COLO668 (cell line): ENCODE results near the gene TMEM219.

ENCODE experiments used
- DNase-seq: peaks from one replicate; lab custom pipeline; 2025; ENCODE audit not compliant: unreplicated experiment; lab: John Stamatoyannopoulos, UW

TMEM219 gene

DNA sequence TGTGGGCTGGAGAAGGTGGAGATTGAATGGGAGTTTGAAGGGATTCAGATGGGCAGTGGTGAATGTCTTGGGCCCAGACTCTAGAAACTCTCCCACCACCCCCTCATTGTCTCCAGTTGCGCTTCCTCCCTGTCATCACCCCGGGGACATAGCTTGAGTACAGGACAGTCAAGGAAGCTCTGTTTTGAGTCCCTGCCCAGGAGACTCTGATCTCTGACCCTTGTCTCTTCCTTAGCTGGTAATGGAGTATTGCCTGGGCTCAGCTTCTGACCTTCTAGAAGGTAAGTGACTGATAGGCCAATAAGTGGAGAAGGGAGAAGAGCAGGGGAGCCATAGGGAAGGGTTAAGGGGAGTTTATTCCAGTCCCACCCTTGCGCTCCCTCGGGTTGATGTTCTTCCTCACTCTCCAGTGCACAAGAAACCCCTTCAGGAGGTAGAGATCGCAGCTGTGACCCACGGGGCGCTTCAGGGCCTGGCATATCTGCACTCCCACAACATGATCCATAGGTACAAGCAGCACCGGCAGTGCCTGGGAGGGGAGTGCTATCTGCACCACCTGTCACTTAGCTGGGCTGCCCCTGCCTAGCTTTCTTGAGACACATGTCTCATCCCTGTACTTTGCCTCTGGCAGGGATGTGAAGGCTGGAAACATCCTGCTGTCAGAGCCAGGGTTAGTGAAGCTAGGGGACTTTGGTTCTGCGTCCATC is 16.8 kb downstream of the TMEM219 start:
- DNase-seq = no peak

GRCh38 chr16:29982560-29983419 is 20.9 kb downstream of the TMEM219 start:
- DNase-seq = no peak

DNA sequence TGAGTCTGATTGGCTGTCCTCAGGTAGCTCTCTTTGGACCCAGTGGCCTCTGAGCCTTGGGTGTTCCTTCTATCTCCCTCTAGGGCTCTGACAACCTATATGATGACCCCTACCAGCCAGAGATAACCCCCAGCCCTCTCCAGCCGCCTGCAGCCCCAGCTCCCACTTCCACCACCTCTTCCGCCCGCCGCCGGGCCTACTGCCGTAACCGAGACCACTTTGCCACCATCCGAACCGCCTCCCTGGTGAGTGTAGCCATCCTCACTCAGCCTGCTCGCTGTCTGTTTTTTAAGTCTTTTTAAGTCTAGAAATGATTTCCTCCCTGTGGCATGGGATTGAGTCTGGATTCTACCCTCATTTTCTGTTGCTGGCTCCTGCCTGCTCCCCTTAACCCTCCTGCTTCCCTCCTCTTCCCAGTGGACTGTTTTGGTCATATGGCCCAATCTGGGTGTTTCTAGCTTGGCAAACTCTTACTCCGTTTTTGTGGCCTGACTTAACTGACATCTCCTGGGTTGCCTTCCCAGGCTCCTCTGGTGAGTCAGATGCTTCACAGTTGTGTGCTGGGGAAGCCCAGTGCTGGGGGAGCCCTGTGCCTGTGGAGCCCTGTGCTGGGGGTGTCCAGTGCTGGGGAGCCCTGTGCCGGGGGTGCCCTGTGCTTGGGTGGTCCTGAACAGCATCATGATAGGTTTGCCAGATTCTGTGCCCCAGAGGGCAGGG is 21.7 kb downstream of the TMEM219 start:
- no peak for DNase-seq

DNA sequence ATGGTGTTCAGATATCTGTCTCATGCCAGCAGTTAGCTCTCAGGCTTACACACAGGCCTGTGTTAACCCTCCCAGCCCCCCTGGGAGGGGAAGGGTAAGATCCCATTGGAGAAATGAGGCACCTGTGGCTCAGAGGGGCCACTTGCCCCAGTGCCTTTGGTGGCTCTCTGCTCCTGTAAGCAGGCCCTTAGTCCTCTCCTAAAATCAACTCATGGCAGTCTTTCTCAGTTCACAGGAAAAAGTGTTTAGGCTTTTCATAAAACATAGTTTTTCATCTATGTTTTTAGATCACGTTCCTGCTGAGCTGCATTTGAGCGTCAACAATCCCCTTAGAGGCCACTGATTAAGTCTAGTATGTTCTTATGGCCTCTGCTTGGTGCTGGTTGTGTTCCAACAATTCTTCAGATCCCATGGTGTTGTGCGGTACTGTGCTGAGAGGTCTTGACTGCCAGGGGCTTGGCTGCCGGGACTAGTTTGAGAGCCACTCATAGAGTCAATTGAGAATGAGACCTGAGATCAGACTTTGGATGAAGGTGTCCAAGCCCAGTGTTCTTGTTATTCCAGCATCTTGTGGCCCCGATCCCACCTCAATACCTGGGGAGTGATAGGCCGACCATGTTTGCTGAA is 22.4 kb downstream of the TMEM219 start:
- DNase-seq = no peak

DNA sequence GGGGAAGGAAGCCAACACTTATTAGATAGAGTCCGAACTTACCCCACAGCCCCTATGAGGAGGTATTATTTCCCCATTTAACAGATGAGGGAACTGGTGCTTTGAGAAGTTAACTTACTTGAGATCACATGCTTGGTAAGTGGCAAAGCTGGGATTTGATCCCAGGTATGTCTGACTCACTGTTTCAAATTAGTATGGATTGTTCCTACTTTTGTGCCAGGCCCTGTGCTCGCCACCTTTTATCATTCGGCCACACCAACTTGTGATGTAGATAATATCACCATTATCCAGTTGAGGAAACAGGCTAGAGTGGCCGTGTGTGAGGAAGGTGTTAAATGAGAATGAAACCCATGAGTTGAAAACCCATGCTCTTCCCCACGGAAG is 22.9 kb downstream of the TMEM219 start:
- no peak for DNase-seq

DNA sequence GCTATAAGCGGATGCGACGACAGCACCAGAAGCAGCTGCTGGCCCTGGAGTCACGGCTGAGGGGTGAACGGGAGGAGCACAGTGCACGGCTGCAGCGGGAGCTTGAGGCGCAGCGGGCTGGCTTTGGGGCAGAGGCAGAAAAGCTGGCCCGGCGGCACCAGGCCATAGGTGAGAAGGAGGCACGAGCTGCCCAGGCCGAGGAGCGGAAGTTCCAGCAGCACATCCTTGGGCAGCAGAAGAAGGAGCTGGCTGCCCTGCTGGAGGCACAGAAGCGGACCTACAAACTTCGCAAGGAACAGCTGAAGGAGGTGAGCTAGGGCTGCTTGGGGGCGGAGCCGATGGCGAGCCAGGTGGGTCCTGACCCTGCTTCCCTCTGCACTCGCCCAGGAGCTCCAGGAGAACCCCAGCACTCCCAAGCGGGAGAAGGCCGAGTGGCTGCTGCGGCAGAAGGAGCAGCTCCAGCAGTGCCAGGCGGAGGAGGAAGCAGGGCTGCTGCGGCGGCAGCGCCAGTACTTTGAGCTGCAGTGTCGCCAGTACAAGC is 23.5 kb downstream of the TMEM219 start:
- no peak for DNase-seq

GRCh38 chr16:29986231-29986630 is 24.4 kb downstream of the TMEM219 start:
- DNase-seq = no peak

- DNase-seq = no peak
Observed at GRCh38 chr16:29986931-29987330, 25.1 kb downstream of the TMEM219 start.

- DNase-seq = no peak
Observed at GRCh38 chr16:29987371-29988085, 25.6 kb downstream of the TMEM219 start.

- DNase-seq = no peak
Observed at GRCh38 chr16:29988346-29989075, 26.6 kb downstream of the TMEM219 start.

DNA sequence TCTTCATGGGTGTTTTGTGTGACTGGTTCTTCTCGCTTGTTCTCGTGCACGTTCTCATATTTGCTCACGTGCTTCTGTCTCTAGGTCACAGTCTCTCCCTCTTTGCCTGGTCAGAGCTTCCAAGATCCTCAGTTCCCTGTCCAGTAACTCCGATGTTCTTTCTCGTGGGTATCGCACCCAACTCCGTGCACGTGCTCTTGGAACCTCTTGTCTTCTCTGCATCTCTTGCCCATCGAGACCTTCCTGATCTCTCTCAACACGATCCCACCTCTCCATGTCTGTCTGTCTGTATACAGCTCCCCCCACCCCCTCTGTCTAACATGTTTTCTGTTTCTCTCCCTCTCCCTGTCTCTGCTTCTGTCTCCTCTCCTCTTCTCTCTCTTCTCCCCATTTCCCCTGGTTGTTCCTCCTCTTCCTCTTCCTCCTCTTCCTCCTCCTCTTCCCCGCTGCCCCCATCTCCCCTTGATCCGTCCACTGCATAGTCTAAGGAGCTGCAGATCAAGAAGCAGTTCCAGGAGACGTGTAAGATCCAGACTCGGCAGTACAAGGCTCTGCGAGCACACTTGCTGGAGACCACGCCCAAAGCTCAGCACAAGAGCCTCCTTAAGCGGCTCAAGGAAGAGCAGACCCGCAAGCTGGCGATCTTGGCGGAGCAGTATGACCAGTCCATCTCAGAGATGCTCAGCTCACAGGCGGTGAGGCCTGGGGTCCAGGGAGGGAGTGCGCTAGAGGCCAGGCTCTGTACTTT is 27.4 kb downstream of the TMEM219 start:
- no peak for DNase-seq

- no peak for DNase-seq
Observed at GRCh38 chr16:29990034-29990433, 28.2 kb downstream of the TMEM219 start.

GRCh38 chr16:29990883-29991570 is 29.1 kb downstream of the TMEM219 start:
- DNase-seq = no peak

DNA sequence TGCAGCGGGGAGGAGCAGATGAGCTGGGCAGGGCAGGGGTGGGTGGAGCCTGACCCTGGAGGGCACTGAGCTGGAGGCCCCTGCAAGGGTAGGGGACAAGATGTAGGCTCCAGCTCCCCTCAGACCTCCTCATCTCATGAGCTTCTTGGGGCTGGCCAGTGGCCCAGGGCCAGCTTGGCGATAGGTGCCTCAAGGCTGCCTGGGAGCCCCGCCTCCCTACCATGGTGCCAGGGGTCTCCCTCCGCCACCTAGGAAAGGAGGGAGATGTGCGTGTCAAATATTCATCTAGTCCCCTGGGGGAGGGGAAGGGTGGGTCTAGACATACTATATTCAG is 29.7 kb downstream of the TMEM219 start:
- no peak for DNase-seq

DNA sequence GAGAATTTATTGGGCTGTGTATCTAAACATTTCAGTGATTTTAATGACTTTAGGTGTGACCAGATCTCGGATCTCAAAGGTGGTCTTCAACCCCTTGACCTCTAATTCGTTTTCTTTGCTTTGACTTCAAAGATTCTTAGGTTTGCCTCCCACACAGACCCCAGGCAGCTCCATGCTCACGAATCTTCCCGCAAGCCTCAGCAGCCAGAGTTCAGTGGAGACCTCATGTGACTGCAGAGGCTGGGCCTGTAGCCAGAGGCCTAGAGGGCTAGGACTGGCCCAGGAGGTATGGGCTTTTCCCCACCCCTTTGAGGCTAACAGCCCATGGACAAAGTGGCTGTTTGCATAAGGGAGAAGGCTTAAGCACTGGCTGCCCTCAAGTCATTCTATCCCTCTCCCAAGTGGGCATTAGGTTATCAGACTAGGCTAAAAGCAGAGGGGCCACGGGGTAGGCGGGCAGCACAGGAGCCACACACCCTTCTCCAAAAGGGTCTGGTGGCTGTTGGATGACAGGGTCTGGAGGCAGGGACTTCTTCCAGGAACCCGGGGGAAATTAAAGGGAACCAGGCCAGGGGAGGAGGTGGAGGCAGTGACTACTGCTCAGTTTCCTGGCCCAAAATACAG is 30.6 kb downstream of the TMEM219 start:
- no peak for DNase-seq

- DNase-seq = no peak
Observed at GRCh38 chr16:29993191-29993902, 31.5 kb downstream of the TMEM219 start.

DNA sequence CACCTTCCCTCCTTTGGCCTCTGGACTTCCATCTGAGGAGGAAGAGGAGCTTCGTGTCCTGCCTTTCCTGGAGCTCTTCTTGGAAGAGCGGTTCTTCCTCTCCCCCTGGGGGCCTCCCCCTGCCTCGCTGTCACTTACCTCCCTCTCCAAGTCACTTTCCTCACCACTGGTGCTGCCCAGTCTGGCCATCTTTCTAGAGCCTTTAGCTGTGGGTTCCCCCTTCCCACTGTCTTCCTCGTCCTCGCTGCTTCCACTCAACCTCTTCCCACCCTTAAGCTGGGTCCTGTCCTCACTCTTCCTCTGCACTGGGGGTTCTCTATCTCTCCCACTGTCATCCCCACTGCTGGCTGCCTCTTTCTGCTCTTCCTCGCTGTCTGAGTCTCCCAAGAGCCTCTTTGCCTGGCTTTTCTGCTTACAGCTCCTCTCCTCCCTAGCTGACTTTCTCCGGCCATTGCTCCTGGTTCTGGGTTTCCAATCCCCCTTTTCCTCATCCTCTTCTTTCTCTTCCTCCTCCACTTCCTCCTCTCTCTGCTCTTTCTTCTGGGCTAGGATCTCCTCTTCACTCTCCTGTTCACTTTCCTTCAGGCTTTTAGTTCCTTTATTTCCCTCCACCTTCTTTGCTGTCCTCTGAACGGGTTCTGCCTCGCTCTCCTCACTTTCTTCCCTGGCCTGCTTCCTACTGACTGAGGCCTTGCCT is 32.2 kb downstream of the TMEM219 start:
- DNase-seq = no peak
